Chondrocyte (in vitro differentiated cells): ENCODE results near the gene GALNT2. TPM values are rescaled to one million over a fixed set of nuclear protein-coding genes. Genes with fewer than 3 reads are reported as not detected.

Experiments used
- DNase-seq: peaks from one replicate; pipeline ENCODE4 v3.0.0; 2021; ENCODE audit warnings: mixed read lengths, low spot score
- H3K27ac Mint-ChIP-seq: one replicate; pipeline ENCODE4 v1.8.0; 2021; ENCODE audit warnings: mild to moderate bottlenecking, moderate library complexity, mixed read lengths; ENCODE audit not compliant: unreplicated experiment
- H3K27me3 Mint-ChIP-seq: 2 replicates; pipeline ENCODE4 v1.8.0; 2021; ENCODE audit warnings: low read depth, mixed read lengths
- H3K36me3 Mint-ChIP-seq: 2 replicates; pipeline ENCODE4 v1.8.0; 2021; ENCODE audit warnings: low read depth, mixed read lengths
- H3K4me1 Mint-ChIP-seq: 2 replicates; pipeline ENCODE4 v1.8.0; 2021; ENCODE audit warnings: low read depth, mild to moderate bottlenecking, mixed read lengths
- H3K4me3 Mint-ChIP-seq: one replicate; pipeline ENCODE4 v1.8.0; 2021; ENCODE audit warnings: mild to moderate bottlenecking, moderate library complexity, mixed read lengths; ENCODE audit not compliant: unreplicated experiment
- H3K9me3 Mint-ChIP-seq: 2 replicates; pipeline ENCODE4 v1.8.0; 2021; ENCODE audit warnings: low read depth, mixed read lengths
- CTCF ChIP-seq: fragments of 200-600 bp; sonication (generic); IDR thresholded peaks from 2 replicates; pipeline ENCODE4 v1.5.0; 2021; ENCODE audit warnings: antibody characterized with exemption, mild to moderate bottlenecking, moderate library complexity
- total RNA-seq: library from RNA; stranded (reverse); gene quantifications from 3 replicates; pipeline ENCODE4 v1.2.1, GENCODE V29; 2021

The GALNT2 gene
- total RNA-seq, 1 donor from 2014 or later = 223 TPM

DNA sequence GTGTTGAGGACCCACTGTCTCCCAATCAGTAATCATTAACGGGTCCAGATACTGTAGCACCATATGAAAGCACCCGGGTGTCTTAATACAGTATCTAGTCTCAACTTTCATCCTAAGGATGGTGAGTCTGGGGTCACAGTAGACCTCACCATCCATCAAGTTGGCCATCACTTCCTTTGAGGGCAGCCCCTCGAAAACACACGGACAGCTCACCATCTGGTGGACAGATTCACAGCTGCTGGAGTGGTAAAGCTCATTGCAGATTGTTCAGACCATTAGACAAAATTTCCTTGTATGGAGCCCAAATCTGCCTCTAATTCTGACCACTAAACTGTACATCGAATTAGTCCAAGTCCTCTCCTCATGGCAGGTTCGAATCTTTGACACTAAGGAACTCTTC, 236.0 kb downstream of the GALNT2 start:
- no peaks in the 10 kb centered on the region for H3K36me3 Mint-ChIP-seq
- H3K9me3 Mint-ChIP-seq = no peaks in the 10 kb centered on the region
- H3K4me3 Mint-ChIP-seq = no peak overlapping the region
- H3K27ac Mint-ChIP-seq = no peak overlapping the region
- H3K4me1 Mint-ChIP-seq = peaks cover 19% of the 10 kb centered on the region
- TF ChIP-seq CTCF = peak; percentile 32
- DNase-seq = peak; percentile 26
- no peaks in the 10 kb centered on the region for H3K27me3 Mint-ChIP-seq

- Mint-ChIP-seq H3K9me3 (no peaks in the 10 kb centered on the region), H3K27me3 (no peaks in the 10 kb centered on the region), H3K36me3 (no peaks in the 10 kb centered on the region), H3K4me3 (no peak overlapping the region), H3K4me1 (peaks cover 22% of the 10 kb centered on the region), H3K27ac (no peak overlapping the region)
- DNase-seq = no peak
- TF ChIP-seq CTCF = no peak
Measured at GRCh38 chr1:230303822-230304221, 236.8 kb downstream of the GALNT2 start.

DNA sequence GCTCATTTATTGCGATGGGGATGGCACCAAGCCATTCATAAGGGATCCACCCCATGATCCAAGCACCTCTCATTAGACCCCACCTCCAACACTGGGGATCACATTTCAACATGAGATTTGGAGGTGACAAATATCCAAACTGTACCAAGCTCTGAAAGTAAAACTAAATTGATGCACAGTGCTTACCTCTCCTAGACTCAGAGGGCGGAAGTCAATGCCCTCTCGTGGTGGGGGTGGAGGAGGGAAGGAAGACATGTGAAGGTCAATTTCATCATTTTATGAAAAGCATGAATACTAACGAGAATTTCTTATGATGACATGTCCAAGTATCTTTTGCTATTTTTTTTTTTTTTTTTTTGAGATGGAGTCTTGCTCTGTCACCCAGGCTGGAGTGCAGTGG, 239.1 kb downstream of the GALNT2 start:
- no peak for TF ChIP-seq CTCF
- Mint-ChIP-seq H3K9me3 (no peaks in the 10 kb centered on the region), H3K36me3 (no peaks in the 10 kb centered on the region), H3K27ac (peak overlapping the region; percentile 57), H3K27me3 (no peaks in the 10 kb centered on the region), H3K4me3 (no peak overlapping the region), H3K4me1 (peaks cover 25% of the 10 kb centered on the region)
- no peak for DNase-seq

GRCh38 chr1:230307213-230307612, 240.2 kb downstream of the GALNT2 start:
- Mint-ChIP-seq H3K4me3 (no peak overlapping the region), H3K36me3 (no peaks in the 10 kb centered on the region), H3K9me3 (no peaks in the 10 kb centered on the region), H3K27ac (no peak overlapping the region), H3K27me3 (no peaks in the 10 kb centered on the region), H3K4me1 (peaks cover 28% of the 10 kb centered on the region)
- no peak for TF ChIP-seq CTCF
- DNase-seq = no peak

GRCh38 chr1:230308039-230308438, 241.0 kb downstream of the GALNT2 start:
- no peaks in the 10 kb centered on the region for H3K36me3 Mint-ChIP-seq
- DNase-seq = peak; percentile 67
- no peaks in the 10 kb centered on the region for H3K9me3 Mint-ChIP-seq
- H3K4me1 Mint-ChIP-seq = peaks cover 28% of the 10 kb centered on the region
- TF ChIP-seq CTCF = no peak
- H3K27me3 Mint-ChIP-seq = peaks cover under 1% of the 10 kb centered on the region
- H3K4me3 Mint-ChIP-seq = no peak overlapping the region
- H3K27ac Mint-ChIP-seq = peak overlapping the region; percentile 66
